HG02973 (cell line): ENCODE results near the gene CLK4.

ENCODE experiments used
- ATAC-seq: cut with Tn5 transposase; IDR thresholded peaks from one replicate; pipeline ENCODE4 v1.9.1; 2021; ENCODE audit warnings: moderate library complexity; ENCODE audit not compliant: unreplicated experiment

CLK4 gene

DNA sequence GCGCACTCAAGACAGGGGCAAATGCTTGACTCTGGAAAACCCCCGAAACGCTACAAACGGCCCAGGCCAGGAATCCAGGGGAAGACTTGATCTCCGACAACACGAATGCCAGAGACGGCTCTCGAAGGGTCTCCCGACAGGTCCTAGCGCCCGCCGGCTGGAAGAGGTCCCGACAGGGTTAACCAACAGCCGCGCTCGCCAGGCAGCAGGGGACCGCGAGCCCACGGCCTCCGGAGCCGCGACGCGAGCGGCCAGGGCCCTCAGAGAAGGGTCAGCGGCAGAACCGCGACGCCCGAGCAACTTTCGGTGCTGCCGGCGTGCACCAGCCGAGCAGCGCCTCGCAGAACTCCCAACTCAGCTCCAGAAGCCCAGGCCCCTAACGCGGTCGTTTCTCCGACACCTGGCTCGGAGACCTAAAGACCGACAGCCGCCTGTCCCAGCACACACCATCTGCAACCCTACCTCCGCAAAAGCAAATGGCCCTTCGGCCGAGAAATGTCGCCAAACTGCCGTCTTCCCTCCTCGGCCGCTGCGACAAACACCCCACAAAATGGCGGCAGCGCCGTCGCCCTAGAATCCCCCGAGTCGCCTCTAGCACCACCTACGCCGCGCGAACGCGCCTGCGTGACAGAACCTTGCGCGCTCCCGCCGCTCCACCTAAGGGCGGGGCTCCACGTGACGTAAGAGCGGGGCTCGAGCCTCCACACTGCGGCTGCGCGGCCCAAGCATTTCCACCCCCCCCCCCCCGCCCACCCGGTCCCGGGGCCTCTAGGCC, at the start of gene CLK4:
CLK4 (minus strand) TSS at position 567 of the 775 bp plus-strand sequence. CDS start 3,634 bp downstream, outside the sequence.
- peak; percentile 77 for ATAC-seq

DNA sequence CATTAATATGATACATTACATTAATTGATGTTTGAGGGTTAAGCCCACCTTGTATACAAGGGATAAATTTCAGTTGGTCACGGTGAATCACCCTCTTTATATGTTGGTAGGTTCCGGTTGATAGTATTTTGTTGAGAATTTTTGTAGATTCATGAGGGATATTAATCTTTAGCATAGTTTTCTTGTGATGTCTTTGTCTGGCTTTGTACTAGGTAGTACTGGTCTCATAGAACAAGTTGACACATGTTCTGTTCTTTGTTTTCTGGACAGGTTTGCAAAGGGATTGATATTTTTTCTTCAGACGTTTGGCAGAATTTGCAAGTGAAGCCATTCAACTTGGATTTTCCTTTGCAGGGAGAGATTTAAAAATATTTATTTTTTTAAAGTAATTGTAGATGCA, 49.1 kb upstream of the CLK4 start:
- no peak for ATAC-seq

DNA sequence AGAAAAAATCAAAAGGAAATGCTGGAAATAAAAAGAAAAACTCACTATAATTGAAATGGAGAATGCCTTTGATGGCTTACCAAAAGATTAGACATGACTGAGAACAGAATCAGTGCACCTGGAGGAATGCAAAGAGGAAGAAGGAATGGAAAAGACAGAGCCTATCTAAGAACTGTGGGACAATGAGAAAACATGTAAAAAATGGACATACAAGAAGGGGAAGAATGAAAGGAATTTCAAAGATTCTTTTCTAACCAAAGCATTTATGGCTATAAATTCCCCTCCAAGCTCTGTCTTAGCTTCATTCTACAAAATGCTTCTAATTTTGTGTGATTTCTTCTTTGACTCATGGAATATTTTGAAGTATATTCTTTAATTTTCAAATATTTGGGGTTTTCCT, 47.5 kb upstream of the CLK4 start:
- ATAC-seq, result no peak

DNA sequence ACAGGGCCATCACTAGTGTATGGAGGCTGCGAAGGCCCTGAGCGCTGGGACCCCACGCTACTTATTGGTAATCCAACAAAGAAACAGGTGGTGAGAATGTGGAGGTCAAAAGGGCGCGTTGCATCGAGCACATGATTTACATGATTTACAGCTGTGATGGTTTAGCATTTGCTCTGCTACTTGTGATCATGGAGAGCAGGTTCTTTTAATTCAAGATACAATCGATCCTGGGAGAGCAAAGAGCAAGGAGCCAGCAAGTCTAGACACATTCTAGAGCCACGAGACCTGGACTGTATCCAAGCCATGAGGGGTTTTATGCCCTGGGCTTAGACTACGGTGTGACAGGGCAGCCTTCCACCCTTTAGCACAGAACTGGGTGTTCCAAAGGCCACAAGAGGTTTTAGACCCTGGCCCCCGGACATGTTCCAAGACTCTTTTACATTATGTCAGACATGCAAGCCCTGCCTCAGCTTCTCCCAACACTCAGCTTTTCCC, 47.0 kb upstream of the CLK4 start:
- no peak for ATAC-seq

DNA sequence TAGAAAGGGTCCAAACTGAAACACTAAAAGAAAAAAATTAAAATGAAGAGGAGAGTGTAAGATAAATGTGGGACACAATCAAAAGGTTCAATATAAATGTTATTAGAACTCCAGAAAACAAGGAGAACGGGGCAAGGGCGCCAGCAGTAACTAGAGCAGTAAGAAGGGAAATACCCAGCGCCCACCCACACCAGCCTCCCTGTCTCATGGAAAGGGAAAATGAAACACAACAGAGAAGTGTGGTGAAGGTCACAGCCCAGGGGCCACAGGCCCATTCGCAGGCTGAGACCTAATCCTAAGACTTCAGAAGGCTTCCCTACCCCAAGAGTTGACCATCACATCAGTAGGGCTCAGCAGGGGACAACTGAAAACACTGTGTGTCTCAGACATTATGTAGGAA, 45.8 kb upstream of the CLK4 start:
- no peak for ATAC-seq

DNA sequence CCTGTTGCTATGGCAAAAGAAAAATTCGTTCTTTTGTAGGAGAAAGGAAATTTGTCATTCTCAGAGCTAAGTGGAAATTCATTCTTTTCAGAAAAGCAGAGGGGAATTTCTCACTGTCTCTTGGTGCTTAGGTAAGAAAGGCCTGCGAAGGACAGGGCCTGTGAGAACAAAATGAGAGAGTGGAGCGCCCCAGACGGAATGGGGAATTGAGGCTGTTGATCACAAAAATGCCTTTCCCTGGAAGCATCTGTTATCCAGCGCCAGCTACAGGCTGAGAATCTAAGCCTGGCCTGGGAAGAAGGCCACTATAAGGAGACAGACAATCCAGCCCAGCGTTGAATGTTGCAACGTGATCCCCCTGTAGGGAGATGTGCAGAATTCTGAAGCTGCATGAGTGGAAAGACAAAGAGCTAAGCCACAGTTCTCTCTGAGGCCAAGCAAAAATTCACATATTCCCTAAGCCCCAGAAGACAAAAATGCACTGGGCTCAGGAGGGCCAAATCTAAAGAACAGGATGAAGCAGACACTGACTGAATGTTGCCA, 44.8 kb upstream of the CLK4 start:
- no peak for ATAC-seq

DNA sequence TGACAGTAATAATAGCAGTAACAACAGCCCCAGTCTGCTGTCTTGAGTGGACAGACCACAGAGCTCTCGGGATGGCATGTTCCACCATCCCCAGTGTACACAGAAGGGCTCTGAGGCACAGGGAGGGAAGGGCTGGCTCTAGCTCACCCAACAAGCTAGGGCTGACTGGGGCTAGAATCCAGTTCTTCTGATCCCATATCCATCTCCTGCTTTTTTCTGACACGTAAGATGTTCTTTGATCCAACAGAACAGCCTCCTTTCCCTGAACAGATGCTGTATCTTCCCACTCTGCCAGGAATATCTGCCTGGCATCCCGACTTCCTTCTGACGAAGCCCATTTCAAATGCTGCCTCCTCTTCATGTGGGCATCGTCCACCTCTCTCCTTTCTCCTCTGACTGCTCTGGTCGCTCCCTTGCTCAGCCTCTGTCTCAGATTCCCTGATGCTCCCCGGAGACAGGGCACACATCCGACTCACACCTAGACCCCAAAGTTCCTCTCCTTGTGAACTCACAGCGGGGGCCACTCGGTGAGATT, 43.6 kb upstream of the CLK4 start:
- no peak for ATAC-seq

DNA sequence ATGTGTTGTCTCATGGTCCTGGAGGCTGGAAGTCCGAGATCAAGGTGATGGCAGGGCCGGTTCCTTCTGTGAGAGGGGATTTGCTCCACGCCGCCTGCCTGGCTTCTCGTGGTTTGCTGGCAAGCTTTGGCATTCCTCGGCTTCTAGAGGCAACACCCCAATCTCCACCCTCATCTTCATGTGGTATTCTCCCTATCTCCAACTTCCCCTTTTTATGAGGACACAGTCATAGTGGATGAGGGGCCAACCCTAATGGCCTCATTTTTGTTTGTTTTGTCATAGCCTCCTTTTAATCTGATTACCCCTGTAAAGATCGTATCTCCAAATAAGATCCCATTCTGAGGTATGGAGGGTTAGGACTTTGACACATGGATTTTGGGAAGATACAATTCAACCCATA, 41.7 kb upstream of the CLK4 start:
- ATAC-seq, result no peak

DNA sequence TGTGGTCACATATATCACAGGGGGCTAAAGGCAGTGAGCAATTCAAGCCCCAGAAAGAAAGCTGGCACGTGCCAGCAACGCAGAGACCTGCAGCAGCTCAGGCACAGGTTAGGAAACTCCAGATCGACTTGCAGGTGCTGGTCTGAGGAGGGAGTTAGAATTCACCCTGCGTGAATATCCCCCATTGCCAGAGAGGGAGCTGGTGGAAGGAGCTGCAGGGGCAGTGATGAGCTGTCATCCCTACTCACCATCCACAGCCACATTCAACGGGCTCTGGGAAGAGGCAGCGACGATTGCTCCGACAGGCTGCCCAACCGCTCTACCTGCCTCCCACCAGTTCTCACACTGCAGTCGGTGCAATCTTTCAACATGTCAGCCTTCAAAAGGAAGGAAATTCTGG, 40.8 kb upstream of the CLK4 start:
- ATAC-seq, result no peak

DNA sequence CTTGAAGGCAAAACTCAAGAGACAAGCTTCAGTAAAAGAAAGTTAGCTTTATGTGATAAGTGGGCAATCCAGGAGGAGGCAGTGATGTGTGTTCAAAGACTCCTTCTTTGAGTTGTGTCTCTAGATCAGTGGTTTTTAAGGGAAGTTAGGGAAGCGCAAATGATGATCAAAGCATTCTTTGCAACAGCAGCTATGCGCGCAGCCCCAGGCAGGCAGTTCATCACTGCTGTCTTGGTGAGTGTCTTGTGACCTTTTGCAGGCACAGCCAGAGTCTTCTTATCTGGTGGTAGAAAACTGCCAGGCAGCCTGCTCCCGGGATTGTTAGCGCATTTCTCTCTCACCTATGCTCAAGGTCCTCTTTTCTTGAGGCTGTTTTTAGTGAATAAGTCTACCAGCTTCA, 40.3 kb upstream of the CLK4 start:
- ATAC-seq, result no peak

DNA sequence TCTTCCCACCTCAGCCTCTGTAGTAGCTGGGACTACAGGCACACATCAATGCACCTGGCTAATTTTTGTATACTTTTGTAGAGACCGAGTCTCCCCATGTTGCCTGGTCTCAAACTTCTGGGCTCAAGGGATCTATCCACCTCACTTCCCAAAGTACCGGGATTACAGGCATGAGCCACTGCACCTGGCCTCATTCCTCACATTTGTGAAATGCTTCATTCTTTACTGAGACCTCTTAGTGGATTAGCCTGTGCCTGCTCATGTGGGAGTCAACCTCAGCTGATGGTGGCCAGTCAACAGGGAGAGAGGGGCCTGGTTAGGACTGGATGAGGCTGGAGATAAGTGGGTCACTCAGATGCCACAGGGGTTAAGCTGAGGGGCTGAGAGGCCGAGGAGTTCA, 37.3 kb upstream of the CLK4 start:
- ATAC-seq, result no peak

DNA sequence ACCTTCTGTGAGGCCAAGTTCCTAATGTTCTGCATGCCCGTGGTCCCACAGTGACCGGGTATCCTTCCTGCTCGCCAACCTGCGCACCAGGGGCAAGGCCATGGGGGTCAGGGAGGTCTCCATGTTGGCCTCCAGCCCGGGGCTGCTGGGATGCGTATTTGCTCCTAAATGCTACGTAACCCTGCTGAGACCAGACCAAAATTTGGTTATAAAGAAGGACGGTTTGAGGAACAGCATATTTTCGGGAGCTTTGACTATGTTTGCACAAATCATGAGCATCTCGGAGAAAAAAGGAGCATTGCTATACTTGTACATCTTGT, 35.7 kb upstream of the CLK4 start:
- no peak for ATAC-seq

DNA sequence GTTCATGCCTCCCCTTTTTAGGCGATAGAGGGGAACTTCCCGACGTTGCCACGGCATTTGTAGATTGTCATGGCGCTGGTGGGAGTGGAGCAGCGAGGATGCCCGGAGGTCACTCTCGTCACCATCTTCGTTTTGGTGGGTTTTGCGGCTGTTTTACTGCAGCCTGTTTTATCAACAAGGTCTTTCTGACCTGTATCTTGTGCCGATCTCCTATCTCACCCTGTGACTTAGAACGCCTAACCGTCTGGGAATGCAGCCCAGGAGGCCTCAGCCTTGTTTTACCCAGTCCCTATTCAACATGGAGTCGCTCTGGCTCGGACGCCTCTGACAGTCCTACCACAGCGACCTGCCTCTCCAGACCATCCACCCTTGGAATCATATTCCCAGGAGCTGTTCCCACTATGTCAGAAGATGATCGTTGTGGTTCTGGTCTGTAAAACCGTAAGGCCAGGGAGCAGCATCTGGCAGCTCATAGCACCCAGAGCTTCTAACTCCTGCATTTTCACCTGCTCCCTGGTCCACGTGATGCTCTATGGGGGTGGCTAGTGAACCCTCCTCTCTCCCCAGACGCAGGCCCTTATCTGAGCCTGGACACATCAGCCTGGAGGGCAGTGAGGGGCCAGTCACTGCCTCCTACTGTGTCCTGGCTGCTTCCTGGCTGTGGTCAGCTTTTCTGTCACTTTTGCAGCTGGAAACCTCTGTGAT, 35.1 kb upstream of the CLK4 start:
- no peak for ATAC-seq

DNA sequence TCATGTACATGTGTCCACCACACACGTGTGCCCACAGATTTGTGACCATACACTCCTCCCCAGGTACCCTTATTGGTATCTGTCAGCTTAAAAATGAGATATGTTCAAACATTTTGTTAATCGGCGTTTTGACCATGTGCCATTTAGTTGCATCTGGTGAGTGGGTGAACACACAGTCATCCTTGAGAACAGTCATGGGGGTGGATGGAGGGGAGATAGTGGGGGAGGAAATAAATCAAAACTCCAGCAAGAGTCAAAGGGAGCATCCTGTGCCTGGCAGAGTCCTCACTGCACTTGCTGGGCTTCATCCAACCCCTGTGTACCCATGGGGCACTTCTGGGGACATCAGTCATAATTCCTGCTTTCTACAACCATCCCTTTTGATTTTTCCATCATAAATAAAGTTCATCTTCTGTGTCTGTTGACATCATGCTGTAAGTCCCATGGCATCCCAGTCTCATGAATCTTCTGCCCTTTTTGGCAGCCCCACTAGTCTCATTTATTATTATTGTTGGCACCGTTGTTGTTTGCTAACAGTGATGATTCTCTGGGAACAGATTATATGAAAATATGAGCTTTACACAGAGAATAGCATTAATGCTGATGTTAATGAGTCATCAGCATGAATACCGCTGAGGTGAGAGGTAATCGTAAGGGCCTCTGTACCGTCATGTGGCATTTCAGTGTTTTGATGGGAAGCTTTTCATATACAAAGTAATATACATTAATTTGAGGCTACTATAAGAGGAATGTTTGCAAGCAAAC, 24.4 kb upstream of the CLK4 start:
- no peak for ATAC-seq

DNA sequence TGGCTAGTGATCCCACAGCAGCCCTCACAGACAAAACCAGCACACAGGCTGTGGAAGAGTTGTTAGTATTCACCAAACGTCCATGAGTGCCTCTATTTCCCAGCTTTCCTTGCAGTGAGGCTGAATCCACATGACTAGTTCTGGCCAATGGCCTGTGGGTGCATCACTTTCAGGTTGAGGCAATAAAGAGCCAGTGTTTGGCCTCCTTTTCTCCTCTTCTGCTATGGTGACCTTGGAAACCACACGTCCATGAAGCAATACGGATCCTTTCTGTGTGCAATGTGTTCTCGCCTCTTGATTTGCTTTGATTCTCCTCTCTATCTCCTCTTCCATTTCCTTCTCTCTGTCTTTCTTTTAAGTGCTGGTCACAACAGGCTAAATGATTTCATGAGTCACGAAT, 23.4 kb upstream of the CLK4 start:
- ATAC-seq, result no peak

DNA sequence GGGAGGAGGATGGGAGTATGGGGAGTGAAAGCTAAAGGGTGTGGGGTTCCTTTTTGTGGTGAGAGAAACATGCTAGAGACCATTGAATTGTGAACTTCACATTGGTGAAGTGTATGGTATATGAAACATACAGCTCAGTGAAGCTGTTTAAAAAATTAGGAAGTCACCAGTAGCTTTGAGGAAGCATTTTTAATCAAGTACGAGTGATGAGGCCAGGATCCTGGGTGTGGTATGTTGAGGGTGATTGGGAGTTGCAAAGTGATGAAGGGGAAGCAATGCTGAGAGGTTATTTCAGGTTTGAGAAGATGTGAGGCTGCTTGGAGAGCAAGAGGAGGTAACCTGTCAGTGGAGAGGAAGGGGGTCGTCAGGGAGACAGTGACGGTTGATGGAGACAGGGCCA, 22.7 kb upstream of the CLK4 start:
- no peak for ATAC-seq

DNA sequence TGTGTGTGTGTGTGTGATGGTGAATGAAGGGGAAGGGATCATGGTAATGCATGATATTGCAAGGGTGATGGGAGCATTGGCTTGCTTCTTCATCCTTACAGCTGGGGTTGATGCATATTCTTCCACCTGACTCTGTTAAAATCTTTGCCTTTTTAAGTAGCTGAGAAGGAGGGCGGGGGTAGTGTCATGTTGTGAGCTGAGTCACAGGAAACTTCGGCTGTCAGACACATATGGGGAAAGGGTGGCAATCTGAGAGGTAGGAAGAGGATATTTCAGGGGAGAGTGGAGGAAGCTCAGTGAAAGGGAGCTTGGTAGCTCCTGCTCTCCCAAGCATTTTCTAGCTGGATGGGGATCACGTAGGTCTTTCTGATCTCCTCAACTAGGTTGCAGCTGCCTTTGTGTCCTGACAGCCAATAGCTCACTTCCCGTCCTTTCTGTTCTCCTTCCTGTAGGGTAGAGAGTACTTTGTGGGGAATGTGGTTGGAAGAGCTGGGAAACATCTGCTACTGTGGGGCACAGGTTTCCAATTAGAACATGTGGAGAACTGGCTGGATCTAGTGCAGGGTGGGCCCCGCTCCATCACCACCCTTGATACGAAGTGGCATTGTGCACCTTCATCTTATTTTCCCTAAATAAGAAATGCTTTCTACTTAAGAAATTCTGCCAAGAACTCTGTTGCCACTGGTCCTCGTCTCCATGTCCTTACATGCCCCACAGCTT, 18.1 kb upstream of the CLK4 start:
- no peak for ATAC-seq

DNA sequence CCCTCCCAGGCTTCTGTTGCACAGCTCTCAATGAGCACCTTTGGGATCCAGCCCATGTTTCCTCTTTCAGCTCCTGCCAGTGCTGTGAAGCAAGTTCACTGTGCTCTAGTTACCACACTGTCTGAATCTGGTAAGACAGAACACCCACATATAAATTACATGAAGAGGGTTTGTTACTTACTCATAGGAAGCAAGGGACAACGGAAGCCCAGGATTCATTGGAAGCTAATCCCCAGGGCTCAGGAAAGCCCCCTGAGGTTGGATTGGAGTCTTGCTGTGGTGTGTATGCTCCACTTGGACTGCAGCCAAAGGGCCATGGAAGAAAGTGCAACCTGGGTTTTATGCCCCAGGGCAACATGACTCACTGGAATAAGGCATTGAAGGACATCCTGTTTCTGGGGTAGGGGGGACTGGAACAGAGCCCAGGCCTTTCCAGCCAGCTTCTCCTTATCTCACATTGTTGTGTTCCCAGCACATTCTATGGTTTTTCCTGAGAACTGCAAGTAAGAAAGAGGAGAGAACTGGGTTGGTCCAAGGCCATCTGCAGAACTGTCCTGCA, 15.6 kb upstream of the CLK4 start:
- no peak for ATAC-seq

DNA sequence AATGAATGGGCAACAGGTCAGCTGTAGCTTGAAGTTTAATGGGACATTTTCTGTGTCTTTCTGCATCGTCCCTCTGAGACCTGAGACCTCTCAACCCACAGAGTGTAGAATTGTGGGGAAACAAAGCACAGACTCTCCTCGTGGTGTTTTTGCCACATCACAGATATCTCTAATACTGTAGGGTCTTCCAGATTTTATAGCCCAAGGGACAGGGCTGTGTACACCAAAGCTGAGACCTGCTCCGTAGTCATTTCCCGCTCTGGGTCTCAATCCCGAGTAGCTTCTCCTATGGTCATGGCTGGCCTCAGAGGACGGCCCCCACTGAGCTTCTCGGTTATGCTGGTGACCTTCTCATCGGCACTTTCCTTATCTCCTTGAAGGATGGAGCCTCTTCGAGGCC, 14.9 kb upstream of the CLK4 start:
- ATAC-seq, result no peak

DNA sequence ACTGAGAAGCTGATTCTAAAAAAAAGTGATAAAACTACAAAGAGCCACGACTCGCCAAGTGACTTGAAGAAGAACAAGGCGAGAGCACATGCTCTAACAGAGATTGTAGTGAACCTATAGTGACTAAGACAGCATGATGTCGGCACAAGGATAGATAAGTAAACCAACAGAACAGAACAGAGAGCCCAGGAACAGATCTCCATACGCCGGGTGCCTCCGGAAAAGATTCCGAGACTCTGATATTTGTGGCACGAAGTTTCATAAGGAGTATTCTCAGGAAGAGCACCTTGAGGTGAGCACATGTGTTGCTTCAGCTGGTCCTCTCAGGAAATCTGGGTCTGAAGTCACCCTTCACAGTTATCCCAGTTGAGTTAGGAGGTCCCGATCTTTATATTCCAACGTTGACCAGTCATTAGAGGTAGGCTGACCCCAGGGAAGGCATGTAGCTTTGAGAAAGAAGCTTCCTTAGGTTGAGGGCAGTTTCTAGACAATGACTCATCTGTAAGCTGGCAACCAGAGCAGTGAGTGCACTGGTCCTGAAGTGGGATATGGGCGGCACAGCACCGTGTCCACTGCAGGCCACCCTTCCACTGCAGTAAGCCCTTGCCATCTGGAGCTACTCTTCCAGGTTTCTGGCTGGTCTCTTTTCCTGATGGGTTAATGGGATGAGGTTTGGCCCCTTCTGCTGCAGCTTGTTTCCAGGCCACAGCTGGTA, 13.6 kb upstream of the CLK4 start:
- ATAC-seq, result no peak
